Cardiac muscle cell (in vitro differentiated cells and primary cell): ENCODE results near the gene TRMT61A. TPM values are rescaled to one million over a fixed set of nuclear protein-coding genes. Genes with fewer than 3 reads are reported as not detected.

ENCODE experiments used
- DNase-seq, 2 donors: peaks; one replicate each; pipeline versions ENCODE4 v3.0.0 to v3.0.0-alpha.2; 2010 to 2017; ENCODE audit warnings: low read depth in 1 of 2, low spot score in 1 of 2
- H3K27ac ChIP-seq: fragments of 200-600 bp; sonication (generic); 2 replicates; pipeline ENCODE4 v1.5.1; 2016
- H3K27me3 ChIP-seq: fragments of 200-600 bp; sonication (generic); 2 replicates; pipeline ENCODE4 v1.6.0; 2016; ENCODE audit warnings: control low read depth
- H3K36me3 ChIP-seq: fragments of 200-600 bp; sonication (generic); 2 replicates; pipeline ENCODE4 v1.5.1; 2016; ENCODE audit warnings: control low read depth
- H3K4me1 ChIP-seq: fragments of 200-600 bp; sonication (generic); 2 replicates; pipeline ENCODE4 v1.8.1; 2017; ENCODE audit warnings: low read depth, mild to moderate bottlenecking, mixed run types
- H3K4me3 ChIP-seq: fragments of 200-600 bp; sonication (generic); 2 replicates; pipeline ENCODE4 v1.5.1; 2016; ENCODE audit warnings: mild to moderate bottlenecking
- H3K9me3 ChIP-seq: fragments of 200-600 bp; sonication (generic); 2 replicates; pipeline ENCODE4 v1.5.1; 2017; ENCODE audit warnings: low read depth, mild to moderate bottlenecking, control low read depth
- polyA plus RNA-seq: library from polyadenylated mRNA; unstranded; fragments of >200 nt; fragmentation: Nextera tagmentation; extraction: Ambion mirVana; gene quantifications from 2 replicates; pipeline ENCODE4 v1.2.1, GENCODE V29; 2016
- total RNA-seq: library from RNA; depleted of rRNA; stranded (reverse); fragments of >200 nt; gene quantifications from 2 replicates; pipeline ENCODE4 v1.2.3, GENCODE V29; 2016
- TF ChIP-seq, protein P1 (sequence below): IDR thresholded peaks from 2 replicates; pipeline ENCODE4 v1.5.1; 2012; ENCODE audit warnings: low read depth, mild to moderate bottlenecking, low read length

Gene TRMT61A
- total and polyA plus RNA-seq, 2 experiments from 2014 or later, result 7.4 to 7.5 TPM

DNA sequence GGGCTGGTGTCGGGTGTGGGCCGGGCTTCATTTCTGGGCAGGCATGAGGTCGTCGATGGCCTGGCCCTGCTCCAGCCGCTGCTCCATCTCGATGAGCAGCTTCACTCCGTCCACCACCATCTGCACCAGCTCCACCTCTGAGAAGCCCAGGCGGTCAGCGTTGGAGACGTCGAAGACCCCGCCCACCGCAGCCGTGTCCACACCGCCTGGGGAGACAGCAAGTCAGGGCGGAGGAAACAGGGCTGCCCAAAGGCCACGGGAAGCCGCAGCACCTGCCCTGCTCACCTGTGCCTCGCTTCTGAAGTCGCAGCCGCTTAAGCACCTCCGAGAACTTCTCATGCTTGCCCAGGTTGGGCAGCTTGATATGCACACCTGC, 9.2 kb upstream of the TRMT61A start:
- H3K27ac ChIP-seq, result no peak overlapping the region
- TF ChIP-seq, protein P1, sequence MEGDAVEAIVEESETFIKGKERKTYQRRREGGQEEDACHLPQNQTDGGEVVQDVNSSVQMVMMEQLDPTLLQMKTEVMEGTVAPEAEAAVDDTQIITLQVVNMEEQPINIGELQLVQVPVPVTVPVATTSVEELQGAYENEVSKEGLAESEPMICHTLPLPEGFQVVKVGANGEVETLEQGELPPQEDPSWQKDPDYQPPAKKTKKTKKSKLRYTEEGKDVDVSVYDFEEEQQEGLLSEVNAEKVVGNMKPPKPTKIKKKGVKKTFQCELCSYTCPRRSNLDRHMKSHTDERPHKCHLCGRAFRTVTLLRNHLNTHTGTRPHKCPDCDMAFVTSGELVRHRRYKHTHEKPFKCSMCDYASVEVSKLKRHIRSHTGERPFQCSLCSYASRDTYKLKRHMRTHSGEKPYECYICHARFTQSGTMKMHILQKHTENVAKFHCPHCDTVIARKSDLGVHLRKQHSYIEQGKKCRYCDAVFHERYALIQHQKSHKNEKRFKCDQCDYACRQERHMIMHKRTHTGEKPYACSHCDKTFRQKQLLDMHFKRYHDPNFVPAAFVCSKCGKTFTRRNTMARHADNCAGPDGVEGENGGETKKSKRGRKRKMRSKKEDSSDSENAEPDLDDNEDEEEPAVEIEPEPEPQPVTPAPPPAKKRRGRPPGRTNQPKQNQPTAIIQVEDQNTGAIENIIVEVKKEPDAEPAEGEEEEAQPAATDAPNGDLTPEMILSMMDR, result no peak
- H3K4me3 ChIP-seq, result no peak overlapping the region
- H3K4me1 ChIP-seq, result peaks cover 29% of the 10 kb centered on the region
- peaks cover 17% of the 10 kb centered on the region for H3K27me3 ChIP-seq
- no peaks in the 10 kb centered on the region for H3K9me3 ChIP-seq
- no peaks in the 10 kb centered on the region for H3K36me3 ChIP-seq
- no peak for DNase-seq

DNA sequence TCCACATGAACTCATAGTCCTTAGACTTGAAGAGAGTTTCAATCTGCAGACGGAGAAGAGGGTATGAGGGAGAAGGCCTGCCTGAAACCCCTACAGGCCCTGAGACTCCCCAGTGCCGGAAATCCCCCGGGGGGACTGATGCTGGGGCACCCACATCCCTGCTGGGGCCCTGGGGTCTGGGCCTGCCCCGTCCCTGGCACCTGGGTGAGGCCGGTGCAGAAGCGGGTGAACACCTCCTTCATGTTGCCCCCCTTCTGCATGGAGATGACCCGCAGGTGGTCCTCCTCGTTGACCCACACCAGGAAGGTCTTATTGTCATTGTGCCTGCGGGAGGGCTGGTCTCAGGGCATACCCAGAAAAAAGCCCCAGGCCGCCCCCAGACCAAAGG, 8.7 kb upstream of the TRMT61A start:
- no peaks in the 10 kb centered on the region for H3K9me3 ChIP-seq
- DNase-seq, result no peak
- no peak overlapping the region for H3K27ac ChIP-seq
- peaks cover 29% of the 10 kb centered on the region for H3K4me1 ChIP-seq
- H3K4me3 ChIP-seq, result no peak overlapping the region
- TF ChIP-seq, protein P1, result no peak
- H3K36me3 ChIP-seq, result no peaks in the 10 kb centered on the region
- H3K27me3 ChIP-seq, result peaks cover 17% of the 10 kb centered on the region

DNA sequence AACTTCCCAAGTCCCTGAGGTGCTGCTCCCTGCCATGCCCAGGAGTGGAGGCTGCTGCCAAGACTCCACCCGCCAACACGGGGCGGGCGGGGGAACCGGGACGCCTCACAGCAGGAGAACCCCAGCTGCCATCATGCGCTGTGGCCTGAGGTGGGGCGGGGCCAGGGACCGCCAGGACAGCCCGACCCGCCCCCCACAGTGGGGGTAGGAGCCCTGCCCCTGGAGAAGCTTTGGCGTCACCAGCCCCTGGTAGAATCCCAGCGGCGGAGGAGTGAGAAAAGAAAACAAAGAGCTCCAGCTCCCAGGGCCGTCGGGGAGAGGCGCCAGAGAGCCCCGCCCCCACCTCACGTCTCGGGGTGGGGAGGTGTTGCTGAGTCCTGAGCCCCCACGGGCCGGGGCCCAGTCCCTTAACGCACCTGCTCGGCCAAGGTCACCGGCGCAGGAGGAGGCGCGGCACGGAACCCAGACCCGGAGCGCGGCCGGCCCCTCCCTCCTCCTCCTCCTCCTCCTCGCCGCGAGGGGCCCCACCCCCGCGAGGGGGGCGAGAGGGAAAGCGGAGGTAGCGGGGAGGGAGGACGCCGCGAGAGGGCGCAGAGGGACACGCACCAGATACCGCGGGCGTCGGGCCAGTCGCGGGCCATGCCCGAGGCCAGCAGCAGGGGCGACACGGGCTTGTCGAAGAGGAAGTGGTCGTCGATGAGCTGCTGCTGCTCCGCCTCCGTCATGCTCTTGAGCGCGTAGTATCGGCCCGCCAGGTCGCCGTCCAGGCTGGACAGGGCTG, 8.1 kb upstream of the TRMT61A start:
- H3K4me3 ChIP-seq, result peak overlapping the region; percentile 55
- peaks cover 29% of the 10 kb centered on the region for H3K4me1 ChIP-seq
- no peaks in the 10 kb centered on the region for H3K36me3 ChIP-seq
- H3K9me3 ChIP-seq, result no peaks in the 10 kb centered on the region
- peak; percentile 60 to 75 for DNase-seq
- TF ChIP-seq, protein P1, result peak; percentile 50
- H3K27me3 ChIP-seq, result peaks cover 17% of the 10 kb centered on the region
- no peak overlapping the region for H3K27ac ChIP-seq

DNA sequence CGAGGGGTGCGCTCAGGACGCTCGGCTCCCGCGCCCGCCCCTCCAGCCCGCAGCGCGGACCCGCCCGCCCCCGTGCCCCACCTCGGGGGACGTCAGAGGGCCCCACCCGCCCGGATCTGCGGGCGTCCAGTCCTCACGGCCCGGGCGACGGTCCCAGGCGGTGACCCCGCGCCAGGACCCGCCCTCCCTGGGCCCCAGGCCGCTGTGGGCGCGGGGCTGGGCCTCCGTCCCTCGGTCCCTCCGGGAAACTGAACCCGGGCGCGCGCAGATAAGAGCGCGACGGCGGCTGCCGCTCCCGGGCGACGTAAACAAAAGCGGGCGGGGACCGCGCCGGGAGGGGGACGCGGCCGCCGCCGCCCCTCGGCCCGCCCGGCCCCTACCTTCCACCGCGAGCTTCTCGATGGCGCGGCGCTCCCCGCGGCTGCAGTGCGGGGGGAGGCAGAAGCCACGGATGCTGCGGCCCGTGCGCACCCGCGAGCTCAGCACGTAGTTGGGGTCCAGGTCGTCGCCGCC, 7.5 kb upstream of the TRMT61A start:
- H3K4me3 ChIP-seq, result peak overlapping the region; percentile 55
- no peak overlapping the region for H3K27ac ChIP-seq
- peaks cover 17% of the 10 kb centered on the region for H3K27me3 ChIP-seq
- H3K9me3 ChIP-seq, result no peaks in the 10 kb centered on the region
- TF ChIP-seq, protein P1, result no peak
- peak in 1 of 2 donors; percentile 36 for DNase-seq
- no peaks in the 10 kb centered on the region for H3K36me3 ChIP-seq
- H3K4me1 ChIP-seq, result peaks cover 22% of the 10 kb centered on the region

DNA sequence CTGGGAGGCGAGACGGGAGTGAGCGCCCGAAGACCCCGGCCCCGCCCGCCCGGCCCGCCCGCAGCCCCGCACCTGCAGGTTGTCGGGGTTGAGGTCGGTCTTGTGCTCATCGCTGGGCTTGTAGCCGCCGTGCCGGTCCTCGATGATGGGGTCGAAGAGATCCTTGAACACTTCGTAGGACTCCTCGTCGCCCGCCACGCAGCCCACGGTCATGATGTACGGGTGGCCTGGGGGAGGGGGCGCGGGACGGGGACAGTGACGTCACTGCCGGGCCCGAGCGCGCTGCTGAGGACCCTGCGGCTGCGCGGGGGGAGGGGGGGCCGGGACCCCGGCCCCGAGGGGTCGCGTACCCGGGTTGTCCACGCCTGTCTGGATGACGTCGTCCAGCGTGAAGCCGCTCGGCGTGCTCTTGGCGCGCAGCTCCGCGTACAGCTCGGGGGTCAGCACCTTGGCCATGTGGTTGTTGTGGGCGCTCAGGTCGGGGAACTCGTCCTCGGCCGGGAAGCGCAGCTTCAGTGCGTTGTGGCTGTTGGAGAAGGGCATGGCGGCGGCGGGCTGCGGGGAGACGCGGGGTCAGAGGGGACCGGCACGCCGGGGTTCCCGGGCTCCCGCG, 6.9 kb upstream of the TRMT61A start:
- H3K4me1 ChIP-seq, result peaks cover 17% of the 10 kb centered on the region
- H3K27ac ChIP-seq, result no peak overlapping the region
- TF ChIP-seq, protein P1, result no peak
- H3K4me3 ChIP-seq, result peak overlapping the region; percentile 55
- DNase-seq, result peak in 1 of 2 donors; percentile 61
- H3K36me3 ChIP-seq, result no peaks in the 10 kb centered on the region
- peaks cover 17% of the 10 kb centered on the region for H3K27me3 ChIP-seq
- no peaks in the 10 kb centered on the region for H3K9me3 ChIP-seq
